Measurements from ENCODE around the gene LRRC45. TPM values are rescaled to one million over a fixed set of nuclear protein-coding genes. Genes with fewer than 3 reads are reported as not detected.

LRRC45 gene
- total RNA-seq, 5 donors from 2014 or later (not counting 1 experiment from before 2014, with no cell fraction given), result 13.3 to 28.5 (median 22.3) TPM

DNA sequence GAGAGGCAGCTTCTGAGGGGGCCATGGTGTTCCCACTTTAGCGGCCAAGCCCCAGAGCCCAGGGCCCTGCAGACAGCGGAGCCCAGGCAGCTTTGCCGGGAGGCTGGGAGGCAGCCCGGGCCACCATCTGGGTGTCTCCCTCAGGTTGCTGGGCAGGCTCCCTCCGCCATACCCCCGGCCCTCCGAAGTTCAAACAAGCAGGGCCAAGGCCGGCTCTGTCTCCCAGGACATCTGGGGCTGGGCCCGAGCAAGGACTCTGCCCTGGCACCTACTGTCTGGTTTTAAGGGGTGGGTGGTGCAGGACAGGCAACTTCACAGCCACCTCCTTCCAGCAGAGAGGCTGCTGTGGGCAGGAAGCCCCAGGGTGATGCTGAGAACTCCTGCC is 39.9 kb downstream of the LRRC45 start:
- Mint-ChIP-seq H3K27me3 (no peaks in the 10 kb centered on the region), H3K4me3 (peak overlapping the region in 1 of 3 donors; percentile 6), H3K27ac (no peak overlapping the region), H3K36me3 (peaks cover 4% of the 10 kb centered on the region), H3K4me1 (peaks cover 5 to 19% (median 16%) of the 10 kb centered on the region in 3 donors), H3K9me3 (no peaks in the 10 kb centered on the region)
- ChIA-PET CTCF (no interaction called here), POLR2A (no interaction called here)
- no peak overlapping the region for H3K4me3 ChIP-seq (ENCODE audit: control insufficient read depth in 1 of 2, extremely low read depth in 1 of 2, low read length in 1 of 2)
- H3K36me3 ChIP-seq (ENCODE audit: control insufficient read depth in 2 of 2, extremely low read depth in 1 of 2, insufficient read depth in 1 of 2, low read length in 1 of 2), result peaks cover 16 to 47% of the 10 kb centered on the region in 2 donors
- no peaks in the 10 kb centered on the region for H3K27me3 ChIP-seq (replicated peaks in 1 of 2; ENCODE audit: control insufficient read depth in 2 of 2, extremely low read depth in 1 of 2, insufficient read depth in 2 of 2, low read length in 1 of 2)
- WGBS (ENCODE audit: insufficient coverage), result 98% methylated on average over 5 of the region's 9 CpGs
- no peak for DNase-seq
- no peaks in the 10 kb centered on the region for H3K9me3 ChIP-seq
- H3K27ac ChIP-seq (ENCODE audit: low read length), result no peak overlapping the region
- H3K4me1 ChIP-seq (ENCODE audit: control insufficient read depth in 1 of 2, extremely low read depth in 1 of 2, insufficient read depth in 2 of 2, low read length in 2 of 2), result peaks cover 9 to 39% of the 10 kb centered on the region in 2 experiments
- no peak for ATAC-seq (replicated peaks in 1 of 4)

DNA sequence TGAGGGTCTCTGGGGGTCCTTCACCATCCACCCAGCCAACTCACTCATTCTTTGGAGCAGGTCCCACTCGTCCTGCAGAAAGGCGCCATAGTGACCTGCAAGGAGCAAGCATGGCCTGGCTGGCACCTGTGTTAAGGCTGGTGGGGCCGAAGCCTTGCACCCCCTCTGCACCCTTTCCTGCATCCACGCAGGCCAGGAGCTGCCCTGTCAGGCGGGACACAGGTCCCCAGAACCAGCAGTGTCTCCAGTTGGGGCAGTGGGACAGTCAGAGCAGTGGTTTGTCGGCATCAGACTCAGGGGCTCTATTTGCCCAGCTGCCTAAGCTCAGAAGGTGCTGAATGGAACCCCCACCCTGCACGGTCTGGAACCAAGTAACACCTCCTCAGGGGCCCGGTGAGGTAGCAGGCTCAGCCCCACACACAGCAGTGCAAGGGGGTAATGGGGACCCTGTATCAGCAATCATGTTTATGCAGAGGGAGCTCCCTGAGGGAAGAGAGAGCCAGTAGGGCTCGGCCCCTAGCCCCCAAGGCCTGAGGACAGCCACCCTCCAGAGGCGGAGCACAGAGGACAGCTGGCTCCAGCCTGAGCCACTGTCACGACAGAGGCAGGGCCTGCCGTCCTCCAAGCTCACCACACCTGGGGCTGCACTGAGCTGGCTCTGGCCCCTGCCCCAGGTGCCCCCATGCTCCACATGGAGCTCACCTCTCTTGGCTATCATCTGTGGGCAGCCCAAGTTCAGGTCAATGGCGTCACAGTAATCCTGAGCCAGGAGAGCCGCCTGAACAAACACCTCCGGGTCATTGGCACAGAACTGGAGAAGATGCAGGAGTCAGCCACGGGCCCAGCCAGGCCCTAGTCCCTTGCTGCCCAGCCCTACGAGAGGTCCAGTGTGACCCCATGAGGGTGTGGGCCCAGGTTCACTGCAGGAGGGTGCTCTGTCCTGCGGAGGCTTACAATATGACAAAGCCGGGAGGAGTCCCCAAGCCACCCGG is 40.6 kb downstream of the LRRC45 start:
- ATAC-seq (replicated peaks in 1 of 4) (no peak), DNase-seq (no peak)
- Mint-ChIP-seq H3K36me3 (peaks cover 4% of the 10 kb centered on the region), H3K27me3 (no peaks in the 10 kb centered on the region), H3K9me3 (no peaks in the 10 kb centered on the region), H3K4me1 (peaks cover 5 to 19% (median 16%) of the 10 kb centered on the region in 3 donors), H3K27ac (peak overlapping the region; percentile 52 to 69), H3K4me3 (peak overlapping the region; percentile 67 to 81 (median 74))
- Histone ChIP-seq H3K27ac (ENCODE audit: low read length) (no peak overlapping the region), H3K36me3 (ENCODE audit: control insufficient read depth in 2 of 2, extremely low read depth in 1 of 2, insufficient read depth in 1 of 2, low read length in 1 of 2) (peaks cover 14 to 42% of the 10 kb centered on the region in 2 donors), H3K4me3 (ENCODE audit: control insufficient read depth in 1 of 2, extremely low read depth in 1 of 2, low read length in 1 of 2) (no peak overlapping the region), H3K9me3 (no peaks in the 10 kb centered on the region), H3K27me3 (replicated peaks in 1 of 2; ENCODE audit: control insufficient read depth in 2 of 2, extremely low read depth in 1 of 2, insufficient read depth in 2 of 2, low read length in 1 of 2) (no peaks in the 10 kb centered on the region), H3K4me1 (ENCODE audit: control insufficient read depth in 1 of 2, extremely low read depth in 1 of 2, insufficient read depth in 2 of 2, low read length in 2 of 2) (peaks cover 9 to 39% of the 10 kb centered on the region in 2 experiments)
- WGBS (ENCODE audit: insufficient coverage), result 87% methylated on average over 14 of the region's 20 CpGs
- ChIA-PET POLR2A (interaction anchor here (0.5 to 0.6 kb wide), 2 partner anchors 33 to 63 kb away, joined by 3 to 5 read pairs; no protein-coding TSS in a partner anchor), CTCF (interaction anchor here in 1 of 2 donors (0.5 kb wide), 1 partner anchor 11 kb away, joined by 5 read pairs; no protein-coding TSS in a partner anchor)

DNA sequence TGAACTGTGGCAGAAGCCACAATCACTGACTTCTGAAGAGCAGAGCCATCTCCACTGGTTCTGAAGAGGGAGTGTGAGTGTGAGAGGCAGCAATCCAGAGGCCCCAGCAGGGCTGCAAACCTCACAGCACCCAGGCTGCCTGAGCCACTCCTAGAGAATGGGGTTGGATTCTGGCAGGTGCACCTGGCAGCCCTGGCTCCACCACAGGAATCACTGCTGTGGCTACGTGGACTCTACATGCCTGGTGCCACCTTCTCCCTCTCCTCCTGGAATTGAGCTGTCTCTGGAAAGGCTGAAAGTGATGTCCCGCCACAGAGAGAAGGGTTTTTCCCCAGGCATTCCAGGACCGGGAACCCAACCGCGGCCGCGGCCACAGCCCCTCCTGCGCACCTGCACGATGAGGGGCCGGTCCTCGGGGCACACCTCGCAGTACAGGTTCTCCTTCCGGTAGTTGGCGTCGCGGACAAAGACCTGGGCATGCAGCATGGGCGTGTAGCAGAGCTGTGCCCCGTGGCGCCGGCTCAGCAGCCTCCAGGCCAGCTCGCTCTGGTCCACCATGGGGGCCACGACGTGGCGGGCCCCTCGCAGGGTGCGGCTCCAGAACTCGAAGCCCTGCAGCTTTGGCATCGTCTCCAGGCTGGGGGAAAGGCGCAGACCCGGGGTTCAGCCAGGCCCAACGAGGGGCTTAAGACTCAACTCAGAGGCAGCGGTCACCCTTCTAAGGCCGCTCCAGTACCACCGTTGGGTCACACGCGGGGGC is 41.5 kb downstream of the LRRC45 start:
- 47% methylated on average over 35 of the region's 36 CpGs for WGBS (ENCODE audit: insufficient coverage)
- H3K27me3 ChIP-seq (replicated peaks in 1 of 2; ENCODE audit: control insufficient read depth in 2 of 2, extremely low read depth in 1 of 2, insufficient read depth in 2 of 2, low read length in 1 of 2), result no peaks in the 10 kb centered on the region
- peak overlapping the region; percentile 30 for H3K27ac ChIP-seq (ENCODE audit: low read length)
- peak overlapping the region; percentile 52 to 69 for H3K27ac Mint-ChIP-seq
- H3K9me3 ChIP-seq, result no peaks in the 10 kb centered on the region
- H3K36me3 ChIP-seq (ENCODE audit: control insufficient read depth in 2 of 2, extremely low read depth in 1 of 2, insufficient read depth in 1 of 2, low read length in 1 of 2), result peaks cover 5 to 36% of the 10 kb centered on the region in 2 donors
- POLR2A ChIA-PET, result interaction anchor here in 1 of 2 donors (0.6 kb wide), 1 partner anchor 34 kb away, joined by 3 read pairs; no protein-coding TSS in a partner anchor
- DNase-seq, result no peak
- CTCF ChIA-PET, result interaction anchor here in 1 of 2 donors (0.5 kb wide), 1 partner anchor 10 kb away, joined by 5 read pairs; no protein-coding TSS in a partner anchor
- H3K4me1 Mint-ChIP-seq, result peaks cover 5 to 19% (median 16%) of the 10 kb centered on the region in 3 donors
- H3K4me3 ChIP-seq (ENCODE audit: control insufficient read depth in 1 of 2, extremely low read depth in 1 of 2, low read length in 1 of 2), result peak overlapping the region; percentile 62 to 83
- peak overlapping the region; percentile 67 to 81 (median 74) for H3K4me3 Mint-ChIP-seq
- no peaks in the 10 kb centered on the region for H3K9me3 Mint-ChIP-seq
- peaks cover 9 to 39% of the 10 kb centered on the region in 2 experiments for H3K4me1 ChIP-seq (ENCODE audit: control insufficient read depth in 1 of 2, extremely low read depth in 1 of 2, insufficient read depth in 2 of 2, low read length in 2 of 2)
- H3K27me3 Mint-ChIP-seq, result no peaks in the 10 kb centered on the region
- peaks cover 4% of the 10 kb centered on the region for H3K36me3 Mint-ChIP-seq
- no peak for ATAC-seq (replicated peaks in 1 of 4)

DNA sequence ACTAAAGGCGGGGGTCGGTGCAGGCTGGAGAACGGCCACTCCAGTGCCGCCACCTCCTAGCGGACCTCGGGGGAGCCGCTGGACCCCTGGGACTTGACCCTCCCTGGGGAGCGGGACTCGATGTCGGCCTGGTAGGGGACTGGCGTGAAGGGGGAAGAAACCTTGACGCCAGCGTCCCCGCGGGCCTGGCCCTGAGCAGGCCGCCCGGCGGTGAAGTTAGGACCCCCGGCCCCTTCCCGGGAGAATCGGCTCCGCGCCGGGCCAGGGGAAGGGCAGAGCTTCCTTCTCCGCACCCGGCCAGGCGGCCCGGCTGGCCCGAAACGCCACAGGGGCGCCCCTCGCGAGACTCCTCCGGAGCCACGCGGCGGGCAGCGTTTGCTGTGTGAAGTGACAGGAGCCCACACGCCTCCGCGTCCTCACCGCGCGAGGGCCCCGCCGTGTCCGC is 42.1 kb downstream of the LRRC45 start:
- peak overlapping the region; percentile 62 to 83 for H3K4me3 ChIP-seq (ENCODE audit: control insufficient read depth in 1 of 2, extremely low read depth in 1 of 2, low read length in 1 of 2)
- Mint-ChIP-seq H3K36me3 (peaks cover 1% of the 10 kb centered on the region), H3K9me3 (no peaks in the 10 kb centered on the region), H3K27me3 (no peaks in the 10 kb centered on the region), H3K27ac (no peak overlapping the region), H3K4me1 (peaks cover 6 to 19% (median 16%) of the 10 kb centered on the region in 3 donors), H3K4me3 (peak overlapping the region; percentile 67 to 81 (median 74))
- H3K36me3 ChIP-seq (ENCODE audit: control insufficient read depth in 2 of 2, extremely low read depth in 1 of 2, insufficient read depth in 1 of 2, low read length in 1 of 2), result peaks cover 5 to 30% of the 10 kb centered on the region in 2 donors
- ATAC-seq (replicated peaks in 1 of 4) (peak; percentile 54 to 68 (median 65)), DNase-seq (peak in 15 of 35 experiments; percentile 11 to 44 (median 24))
- ChIA-PET CTCF (no interaction called here), POLR2A (interaction anchor here in 1 of 2 donors (0.6 kb wide), 1 partner anchor 117 kb away, joined by 3 read pairs; no protein-coding TSS in a partner anchor)
- WGBS (ENCODE audit: insufficient coverage), result 2% methylated on average over 47 of the region's 47 CpGs
- H3K27me3 ChIP-seq (replicated peaks in 1 of 2; ENCODE audit: control insufficient read depth in 2 of 2, extremely low read depth in 1 of 2, insufficient read depth in 2 of 2, low read length in 1 of 2), result no peaks in the 10 kb centered on the region
- H3K9me3 ChIP-seq, result no peaks in the 10 kb centered on the region
- peak overlapping the region; percentile 30 for H3K27ac ChIP-seq (ENCODE audit: low read length)
- H3K4me1 ChIP-seq (ENCODE audit: control insufficient read depth in 1 of 2, extremely low read depth in 1 of 2, insufficient read depth in 2 of 2, low read length in 2 of 2), result peaks cover 9 to 39% of the 10 kb centered on the region in 2 experiments

DNA sequence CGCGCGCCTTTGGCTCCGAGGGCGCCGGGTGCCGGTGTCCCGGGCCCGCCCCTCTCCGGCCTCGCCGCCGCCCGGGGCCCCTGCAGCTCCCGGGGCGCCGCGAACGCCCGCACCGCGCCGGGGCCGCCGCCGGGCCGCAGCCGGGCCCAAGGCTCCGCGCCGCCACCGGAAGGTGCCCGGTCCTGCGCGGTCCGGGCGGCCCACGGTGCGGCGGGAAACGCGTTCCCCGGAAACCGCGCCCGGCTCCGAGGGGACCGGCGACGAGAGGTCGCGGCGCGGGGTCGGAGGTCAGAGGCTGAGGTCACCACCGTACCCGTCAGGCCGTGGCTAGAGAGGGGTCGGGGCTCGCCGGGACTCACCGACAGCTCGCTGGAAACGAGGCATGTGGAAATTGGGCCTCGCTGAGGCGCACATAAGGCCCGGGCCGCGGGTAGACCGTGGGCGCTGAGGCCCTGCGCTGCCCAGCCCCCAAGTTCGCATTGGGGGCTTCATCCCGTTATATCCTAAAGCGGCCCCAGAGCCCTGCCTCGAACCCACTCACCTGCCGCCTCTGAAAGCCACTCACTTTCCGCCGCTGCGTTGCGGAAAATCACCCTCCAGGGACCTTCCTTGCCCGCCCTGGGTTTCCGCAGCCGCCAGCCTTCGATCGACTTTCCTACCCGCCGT is 42.7 kb downstream of the LRRC45 start, which contains the start of gene DUS1L:
DUS1L (minus strand) TSS at position 167 of the 666 bp plus-strand sequence. CDS start 745 bp downstream, outside the sequence.
- ATAC-seq (replicated peaks in 1 of 4) (peak; percentile 86 to 90 (median 87)), DNase-seq (peak; percentile 19 to 85 (median 58))
- H3K4me1 Mint-ChIP-seq, result peaks cover 11 to 19% (median 16%) of the 10 kb centered on the region in 3 donors
- H3K4me3 ChIP-seq (ENCODE audit: control insufficient read depth in 1 of 2, extremely low read depth in 1 of 2, low read length in 1 of 2), result peak within 1 kb of the TSS; percentile 83 to 86
- H3K27me3 Mint-ChIP-seq, result no peaks in the 10 kb centered on the region
- no peaks in the 10 kb centered on the region for H3K27me3 ChIP-seq (replicated peaks in 1 of 2; ENCODE audit: control insufficient read depth in 2 of 2, extremely low read depth in 1 of 2, insufficient read depth in 2 of 2, low read length in 1 of 2)
- peaks cover 5 to 24% of the 10 kb centered on the region in 2 donors for H3K36me3 ChIP-seq (ENCODE audit: control insufficient read depth in 2 of 2, extremely low read depth in 1 of 2, insufficient read depth in 1 of 2, low read length in 1 of 2)
- ChIA-PET CTCF (no interaction called here), POLR2A (interaction anchor here in 1 of 2 donors (0.6 kb wide), 1 partner anchor 117 kb away, joined by 3 read pairs; no protein-coding TSS in a partner anchor)
- peak within 1 kb of the TSS; percentile 80 to 83 (median 81) for H3K4me3 Mint-ChIP-seq
- no peaks in the 10 kb centered on the region for H3K36me3 Mint-ChIP-seq
- H3K9me3 ChIP-seq, result no peaks in the 10 kb centered on the region
- 1% methylated on average over 76 of the region's 88 CpGs for WGBS (ENCODE audit: insufficient coverage)
- peak within 1 kb of the TSS; percentile 92 for H3K27ac Mint-ChIP-seq
- peaks cover 9 to 39% of the 10 kb centered on the region in 2 experiments for H3K4me1 ChIP-seq (ENCODE audit: control insufficient read depth in 1 of 2, extremely low read depth in 1 of 2, insufficient read depth in 2 of 2, low read length in 2 of 2)
- peak within 1 kb of the TSS; percentile 91 for H3K27ac ChIP-seq (ENCODE audit: low read length)
- H3K9me3 Mint-ChIP-seq, result no peaks in the 10 kb centered on the region
